NCI-H82 (cell line): Measurements from ENCODE around the gene CERS5.
"Not testable (repeated sequence)": the region's sequence is repeated elsewhere in the genome, so short reads cannot be mapped to it uniquely, and the experiment has no call there.

Experiments
- DNase-seq: peaks from one replicate; lab custom pipeline; 2025; lab: John Stamatoyannopoulos, UW

Gene CERS5

GRCh38 chr12:50187084-50187900, 20.1 kb upstream of the CERS5 start:
- DNase-seq: no peak

GRCh38 chr12:50186681-50187080, 19.5 kb upstream of the CERS5 start:
- DNase-seq: no peak

- DNase-seq: no peak
These were observed 18.9 kb upstream of the CERS5 start for GRCh38 chr12:50185970-50186663.

GRCh38 chr12:50185301-50185895, 18.2 kb upstream of the CERS5 start:
- no peak for DNase-seq

GRCh38 chr12:50184261-50184660, 17.1 kb upstream of the CERS5 start:
- DNase-seq: no peak

- peak; percentile 23 for DNase-seq
These were observed 15.3 kb upstream of the CERS5 start for GRCh38 chr12:50182461-50182860.

GRCh38 chr12:50181691-50182090, 14.5 kb upstream of the CERS5 start:
- DNase-seq: no peak

- DNase-seq: no peak
These were observed 8.5 kb upstream of the CERS5 start for GRCh38 chr12:50175716-50176026.

- peak; percentile 88 for DNase-seq
These were observed 8.0 kb upstream of the CERS5 start for GRCh38 chr12:50174971-50175715.

GRCh38 chr12:50166799-50167048, 445 bp downstream of the CERS5 start:
- peak; percentile 68 for DNase-seq

GRCh38 chr12:50164963-50165362, 2.2 kb downstream of the CERS5 start:
- no peak for DNase-seq

GRCh38 chr12:50162230-50162629, 4.9 kb downstream of the CERS5 start:
- DNase-seq: no peak

- no peak for DNase-seq
These were observed 6.5 kb downstream of the CERS5 start for GRCh38 chr12:50160643-50161042.

- DNase-seq: no peak
These were observed 9.9 kb downstream of the CERS5 start for GRCh38 chr12:50157259-50157658.

- DNase-seq: peak; percentile 85
These were observed 10.5 kb downstream of the CERS5 start for GRCh38 chr12:50156641-50157040.

- not testable (repeated sequence) for DNase-seq
These were observed 12.2 kb downstream of the CERS5 start for GRCh38 chr12:50154947-50155346.

- no peak for DNase-seq
These were observed 16.0 kb downstream of the CERS5 start for GRCh38 chr12:50151047-50151687.

- no peak for DNase-seq
These were observed 17.9 kb downstream of the CERS5 start for GRCh38 chr12:50149311-50149710.

- DNase-seq: not testable (repeated sequence)
These were observed 19.2 kb downstream of the CERS5 start for GRCh38 chr12:50148011-50148410.

- no peak for DNase-seq
These were observed 19.9 kb downstream of the CERS5 start for GRCh38 chr12:50147281-50147680.

GRCh38 chr12:50145439-50145838, 21.7 kb downstream of the CERS5 start:
- no peak for DNase-seq

- no peak for DNase-seq
These were observed 24.2 kb downstream of the CERS5 start for GRCh38 chr12:50142993-50143392.
